Activated CD4-positive, alpha-beta memory T cell treated with anti-CD3 and anti-CD28 coated beads for 36 hours (primary cell): Measurements from ENCODE around the gene BMP8B. TPM values are rescaled to one million over a fixed set of nuclear protein-coding genes. Genes with fewer than 3 reads are reported as not detected.

Experiments
- CTCF ChIA-PET: fragments of 350-600 bp; sonication (Branson Sonifier 250); formaldehyde crosslinking; loops from one replicate; lab custom pipeline; 2021; ENCODE audit warnings: antibody characterized with exemption, inconsistent platforms; lab: Charles Lee
- POLR2A ChIA-PET: fragments of 350-600 bp; sonication (Branson Sonifier 250); formaldehyde crosslinking; loops from one replicate; lab custom pipeline; 2021; ENCODE audit warnings: antibody characterized with exemption; lab: Charles Lee
- DNase-seq: peaks from one replicate; pipeline ENCODE4 v3.0.0-alpha.2; 2020
- H3K27ac Mint-ChIP-seq: one replicate; pipeline ENCODE4 v1.8.0; 2021; ENCODE audit warnings: mixed read lengths
- H3K27me3 Mint-ChIP-seq: one replicate; pipeline ENCODE4 v1.8.0; 2021; ENCODE audit warnings: mixed read lengths
- H3K36me3 Mint-ChIP-seq: one replicate; pipeline ENCODE4 v1.8.0; 2021; ENCODE audit warnings: mixed read lengths
- H3K4me1 Mint-ChIP-seq: one replicate; pipeline ENCODE4 v1.8.0; 2021; ENCODE audit warnings: low read depth, mixed read lengths
- H3K4me3 Mint-ChIP-seq: one replicate; pipeline ENCODE4 v1.8.0; 2021; ENCODE audit warnings: mild to moderate bottlenecking, mixed read lengths
- H3K9me3 Mint-ChIP-seq: one replicate; pipeline ENCODE4 v1.8.0; 2021; ENCODE audit warnings: mixed read lengths
- intact Hi-C: fragments of 100-400 bp; cut with micrococcal nuclease; formaldehyde crosslinking; loops from one replicate; pipeline ENCODE4 v1.15.1; 2023
- total RNA-seq, 2 experiments: library from RNA; stranded (reverse); gene quantifications; one replicate each; pipeline ENCODE4 v1.2.3, GENCODE V29; 2021

BMP8B gene
- total RNA-seq, 2 experiments from 2014 or later: 0.53 to 0.55 TPM

DNA sequence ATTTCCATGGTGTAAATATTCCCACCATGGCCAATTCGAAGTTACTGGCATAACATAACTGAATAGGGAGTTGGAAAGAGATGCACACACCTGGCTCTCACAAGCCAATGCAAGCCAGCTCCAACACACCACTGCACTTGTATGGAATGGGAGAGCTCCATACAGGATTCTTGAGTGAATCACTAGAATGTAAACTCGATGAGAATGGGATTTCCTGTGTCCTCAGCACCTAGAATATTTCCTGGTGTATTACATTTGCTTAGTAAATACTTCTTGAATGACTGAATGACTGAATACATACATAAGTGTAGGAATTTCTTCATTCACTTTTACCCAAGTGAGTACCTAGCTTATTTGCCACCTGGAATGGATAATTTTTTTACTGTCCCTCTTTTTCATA, 66.2 kb downstream of the BMP8B start:
- no peak for DNase-seq
- Mint-ChIP-seq H3K9me3 (no peaks in the 10 kb centered on the region), H3K27ac (no peak overlapping the region), H3K4me3 (no peak overlapping the region), H3K4me1 (peaks cover 7% of the 10 kb centered on the region), H3K36me3 (no peaks in the 10 kb centered on the region), H3K27me3 (peaks cover 39% of the 10 kb centered on the region)
- ChIA-PET CTCF (interaction anchor here (0.6 to 7.7 kb wide), 5 partner anchors 41 to 116 kb away, joined by 3 to 53 read pairs (median 4); partner anchors contain the start of gene NT5C1A), POLR2A (no interaction called here)
- intact Hi-C loops: no loop called here

DNA sequence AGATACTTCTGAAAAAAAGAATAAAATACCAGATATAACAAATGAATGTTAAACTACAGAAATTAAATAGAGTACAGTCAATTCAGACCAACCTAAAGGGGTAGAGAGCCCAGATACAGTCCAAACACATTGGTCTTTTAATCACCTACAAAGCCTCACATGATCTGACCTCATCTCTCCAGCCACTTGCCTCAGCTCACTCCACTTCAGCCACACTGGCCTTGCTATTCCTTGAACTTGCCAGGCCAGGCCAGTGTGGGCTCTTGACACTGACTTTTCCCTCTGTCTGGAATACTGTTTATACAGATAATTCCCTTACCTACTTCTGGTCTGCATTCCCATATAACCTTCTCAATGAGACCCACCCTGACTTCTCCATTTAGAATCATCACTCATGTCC, 67.0 kb downstream of the BMP8B start:
- no peaks in the 10 kb centered on the region for H3K36me3 Mint-ChIP-seq
- no peaks in the 10 kb centered on the region for H3K9me3 Mint-ChIP-seq
- DNase-seq: no peak
- CTCF ChIA-PET: interaction anchor here (2.2 to 7.7 kb wide), 4 partner anchors 50 to 117 kb away, joined by 9 to 63 read pairs (median 49); partner anchors contain the start of gene NT5C1A
- no peak overlapping the region for H3K27ac Mint-ChIP-seq
- intact Hi-C loops: no loop called here
- H3K27me3 Mint-ChIP-seq: peaks cover 39% of the 10 kb centered on the region
- no peak overlapping the region for H3K4me3 Mint-ChIP-seq
- H3K4me1 Mint-ChIP-seq: peaks cover under 1% of the 10 kb centered on the region
- POLR2A ChIA-PET: no interaction called here

DNA sequence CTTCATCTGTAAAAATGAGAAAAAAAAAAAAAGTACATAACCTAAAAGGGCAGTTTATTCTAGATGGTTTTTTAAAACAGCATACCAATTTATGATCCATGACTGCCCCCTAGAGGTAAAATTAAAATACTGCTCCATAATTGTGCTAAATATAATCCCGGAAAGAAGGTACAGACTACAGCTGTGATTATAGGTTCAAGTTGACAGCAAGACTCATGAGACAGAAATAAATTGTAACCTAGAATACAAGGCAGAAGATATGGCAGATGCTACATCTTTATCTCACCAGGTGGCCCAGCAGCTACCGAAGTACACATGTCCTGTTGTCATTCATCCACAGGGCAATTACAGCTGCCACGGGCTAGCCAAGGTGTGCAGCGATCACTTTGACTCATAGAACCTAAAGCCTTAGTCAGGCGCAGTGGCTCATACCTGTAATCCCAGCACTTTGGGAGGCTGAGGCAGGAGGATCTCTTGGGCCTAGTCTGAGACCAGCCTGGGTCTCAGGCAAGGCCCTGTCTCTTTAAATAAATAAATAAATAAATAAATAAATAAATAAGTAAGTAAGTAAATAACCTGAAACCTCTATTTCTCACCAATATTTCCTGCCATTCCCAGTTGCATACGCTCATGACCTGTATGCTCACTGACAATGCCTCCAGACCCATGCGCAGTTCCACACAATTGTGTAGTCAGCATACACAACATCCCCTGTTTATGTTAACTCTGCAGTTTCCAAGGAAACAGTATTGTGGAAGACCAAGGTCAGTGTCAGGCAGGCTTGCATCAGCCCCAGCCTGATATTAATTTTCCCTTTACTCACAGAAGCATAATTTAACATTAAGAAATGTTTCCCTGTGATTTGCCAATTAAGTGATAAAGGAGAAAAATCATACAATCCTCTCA, 68.3 kb downstream of the BMP8B start:
- no peaks in the 10 kb centered on the region for H3K36me3 Mint-ChIP-seq
- peaks cover 41% of the 10 kb centered on the region for H3K27me3 Mint-ChIP-seq
- intact Hi-C loops: no loop called here
- H3K4me1 Mint-ChIP-seq: no peaks in the 10 kb centered on the region
- H3K4me3 Mint-ChIP-seq: no peak overlapping the region
- DNase-seq: no peak
- no peaks in the 10 kb centered on the region for H3K9me3 Mint-ChIP-seq
- H3K27ac Mint-ChIP-seq: peak overlapping the region; percentile 0
- CTCF ChIA-PET: interaction anchor here (0.6 to 7.7 kb wide), 26 partner anchors 10 to 559 kb away, joined by 3 to 63 read pairs (median 4); partner anchors contain the start of genes HPCAL4 and NT5C1A
- POLR2A ChIA-PET: interaction anchor here (0.6 kb wide), 1 partner anchor 761 kb away, joined by 4 read pairs; no protein-coding TSS in a partner anchor

DNA sequence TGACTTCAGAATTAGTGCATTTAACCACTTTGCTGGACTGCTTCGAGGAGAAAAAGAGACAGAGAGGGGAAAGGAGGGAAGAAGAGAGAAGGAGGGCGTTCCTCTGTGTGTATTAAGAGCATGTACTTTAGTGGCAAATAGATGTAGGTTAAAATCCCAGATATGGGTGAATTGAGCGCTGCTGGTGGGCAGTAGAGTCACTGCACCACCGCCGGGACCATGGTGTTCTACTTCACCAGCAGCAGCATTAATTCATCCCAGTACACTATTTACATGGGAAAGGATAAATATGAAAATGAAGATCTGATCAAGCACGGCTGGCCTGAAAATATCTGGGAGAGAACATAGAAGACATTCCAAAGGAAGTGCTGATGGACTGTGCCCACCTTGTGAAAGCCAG, 70.9 kb downstream of the BMP8B start:
- intact Hi-C loops: loop anchor here (2.0 to 5.0 kb wide), 3 partner anchors 51 to 111 kb away; no protein-coding TSS in a partner anchor
- H3K4me3 Mint-ChIP-seq: no peak overlapping the region
- H3K4me1 Mint-ChIP-seq: no peaks in the 10 kb centered on the region
- no peaks in the 10 kb centered on the region for H3K9me3 Mint-ChIP-seq
- ChIA-PET CTCF (interaction anchor here (0.9 to 7.7 kb wide), 6 partner anchors 21 to 228 kb away, joined by 3 to 63 read pairs (median 24); partner anchors contain the start of gene NT5C1A), POLR2A (no interaction called here)
- peaks cover 40% of the 10 kb centered on the region for H3K27me3 Mint-ChIP-seq
- H3K27ac Mint-ChIP-seq: no peak overlapping the region
- no peak for DNase-seq
- H3K36me3 Mint-ChIP-seq: no peaks in the 10 kb centered on the region

DNA sequence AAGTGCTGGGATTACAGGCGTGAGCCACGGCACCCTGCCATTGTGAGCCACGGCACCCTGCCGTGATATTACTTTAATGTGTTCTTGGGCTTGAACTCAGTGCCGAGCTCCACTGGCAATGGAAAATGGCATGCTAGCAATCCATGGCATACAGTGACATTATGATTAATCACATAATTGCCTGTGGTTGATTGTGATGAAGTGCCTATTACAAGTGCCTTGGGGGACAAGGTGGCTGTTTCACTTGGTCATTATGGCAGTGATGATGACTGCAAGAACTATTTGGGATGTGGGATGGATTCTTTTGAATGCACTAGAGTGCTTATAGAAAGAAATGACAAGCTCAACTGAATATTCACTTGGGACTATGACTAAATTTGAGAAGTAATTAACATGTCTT, 75.1 kb downstream of the BMP8B start:
- no peak for DNase-seq
- ChIA-PET POLR2A (no interaction called here), CTCF (interaction anchor here (0.8 to 4.0 kb wide), 5 partner anchors 40 to 108 kb away, joined by 3 to 20 read pairs (median 5); no protein-coding TSS in a partner anchor)
- peaks cover 33% of the 10 kb centered on the region for H3K27me3 Mint-ChIP-seq
- no peaks in the 10 kb centered on the region for H3K4me1 Mint-ChIP-seq
- no peak overlapping the region for H3K4me3 Mint-ChIP-seq
- no peaks in the 10 kb centered on the region for H3K9me3 Mint-ChIP-seq
- intact Hi-C loops: no loop called here
- no peaks in the 10 kb centered on the region for H3K36me3 Mint-ChIP-seq
- no peak overlapping the region for H3K27ac Mint-ChIP-seq

DNA sequence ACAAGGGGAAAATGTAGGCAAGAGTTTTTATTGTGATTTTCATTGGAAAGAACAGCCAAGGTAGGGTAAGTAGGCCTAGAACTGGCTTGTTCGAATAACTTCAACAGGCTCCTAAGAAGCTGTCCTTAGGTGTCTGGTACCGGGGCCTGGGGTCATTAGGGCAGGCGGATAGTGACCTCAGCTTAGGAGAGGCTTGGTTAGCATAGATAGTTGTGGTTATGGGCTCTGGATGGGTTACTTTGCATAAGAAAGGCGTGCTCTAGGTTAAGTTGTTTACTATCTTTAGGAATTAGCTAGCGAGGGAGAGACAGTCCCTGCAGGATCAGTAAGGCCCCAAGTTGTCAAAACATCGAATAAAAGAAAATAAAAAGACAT, 76.7 kb downstream of the BMP8B start:
- intact Hi-C loops: no loop called here
- ChIA-PET POLR2A (no interaction called here), CTCF (interaction anchor here (1.5 to 4.0 kb wide), 3 partner anchors 52 to 106 kb away, joined by 3 to 20 read pairs (median 14); no protein-coding TSS in a partner anchor)
- no peaks in the 10 kb centered on the region for H3K36me3 Mint-ChIP-seq
- no peaks in the 10 kb centered on the region for H3K9me3 Mint-ChIP-seq
- peaks cover 21% of the 10 kb centered on the region for H3K27me3 Mint-ChIP-seq
- no peaks in the 10 kb centered on the region for H3K4me1 Mint-ChIP-seq
- DNase-seq: no peak
- H3K27ac Mint-ChIP-seq: no peak overlapping the region
- no peak overlapping the region for H3K4me3 Mint-ChIP-seq

DNA sequence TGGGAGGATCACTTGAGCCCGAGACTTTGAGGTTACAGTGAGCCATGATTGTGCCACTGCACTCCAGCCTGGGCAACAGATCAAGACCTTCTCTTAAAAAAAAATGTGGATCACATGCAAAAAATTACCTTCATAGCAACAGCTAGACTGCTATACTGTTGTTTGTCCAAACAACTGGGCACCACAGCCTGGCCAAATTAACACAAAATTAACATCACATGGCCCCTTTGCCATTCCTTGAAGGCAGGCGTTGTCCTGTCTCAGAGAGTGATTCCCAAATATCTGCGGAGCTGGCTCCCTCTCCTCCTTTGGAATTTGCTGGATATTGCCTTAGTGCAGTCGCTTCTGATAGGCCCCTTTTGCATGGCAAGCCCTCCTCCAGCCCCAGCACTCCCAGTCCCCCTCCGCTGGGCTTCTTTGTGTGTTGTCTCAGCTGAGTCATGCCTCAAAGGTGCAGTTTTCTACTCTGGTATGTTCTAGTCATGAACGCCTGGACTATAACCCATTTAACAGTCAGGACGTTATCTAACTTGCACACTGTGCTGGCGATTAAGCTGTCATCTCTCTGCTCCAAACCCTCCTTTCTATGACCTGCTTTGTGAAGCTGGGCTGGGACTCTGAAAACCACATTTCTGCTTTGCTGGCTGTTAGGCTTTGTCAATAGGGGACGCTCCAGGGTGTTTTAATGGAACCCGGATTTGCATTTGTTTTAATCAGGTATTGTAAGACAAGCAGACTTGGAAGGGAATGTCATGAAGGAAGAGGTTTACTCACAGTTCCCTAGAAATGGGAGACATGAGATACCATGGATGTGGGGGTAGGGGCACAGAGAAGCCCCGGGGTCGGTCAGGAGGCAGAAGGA, 77.3 kb downstream of the BMP8B start:
- no peak overlapping the region for H3K27ac Mint-ChIP-seq
- no peak for DNase-seq
- H3K36me3 Mint-ChIP-seq: no peaks in the 10 kb centered on the region
- peaks cover 15% of the 10 kb centered on the region for H3K27me3 Mint-ChIP-seq
- intact Hi-C loops: no loop called here
- H3K9me3 Mint-ChIP-seq: no peaks in the 10 kb centered on the region
- H3K4me3 Mint-ChIP-seq: no peak overlapping the region
- no peaks in the 10 kb centered on the region for H3K4me1 Mint-ChIP-seq
- CTCF ChIA-PET: interaction anchor here (0.7 to 4.0 kb wide), 4 partner anchors 39 to 105 kb away, joined by 3 to 20 read pairs (median 4); partner anchors contain the start of gene NT5C1A
- POLR2A ChIA-PET: no interaction called here

DNA sequence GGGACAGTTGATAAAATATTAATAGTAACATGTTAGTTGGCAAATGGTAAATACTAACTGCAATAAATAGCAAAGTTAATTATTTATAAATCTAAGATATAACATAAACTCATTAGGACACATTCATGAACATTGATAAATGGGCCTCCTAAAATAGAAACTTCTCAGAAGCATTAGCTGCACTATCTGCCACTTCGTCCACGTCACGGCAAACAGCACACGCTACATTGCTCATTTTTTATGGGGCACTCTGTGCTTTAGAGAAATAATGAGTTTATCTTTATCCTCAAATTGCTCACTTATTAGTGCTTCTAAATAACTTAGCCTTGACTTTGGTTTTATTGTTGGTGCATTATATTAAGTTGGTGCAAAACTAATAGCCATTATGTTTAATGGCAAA, 81.2 kb downstream of the BMP8B start:
- H3K4me3 Mint-ChIP-seq: no peak overlapping the region
- intact Hi-C loops: no loop called here
- H3K9me3 Mint-ChIP-seq: no peaks in the 10 kb centered on the region
- no peaks in the 10 kb centered on the region for H3K36me3 Mint-ChIP-seq
- peaks cover 5% of the 10 kb centered on the region for H3K27me3 Mint-ChIP-seq
- H3K4me1 Mint-ChIP-seq: no peaks in the 10 kb centered on the region
- POLR2A ChIA-PET: no interaction called here
- CTCF ChIA-PET: interaction anchor here (0.9 kb wide), 1 partner anchor 101 kb away, joined by 3 read pairs; no protein-coding TSS in a partner anchor
- DNase-seq: no peak
- no peak overlapping the region for H3K27ac Mint-ChIP-seq

Other genes with a start within 250 kb of the BMP8B start
- gene PABPC4, start 212.1 kb downstream of the BMP8B start, total RNA-seq: 100 to 1,000 TPM; 261 to 265 TPM
- under 1 TPM; 0.19 TPM for gene HEYL, start 149.2 kb downstream of the BMP8B start, total RNA-seq
- not detected for gene NT5C1A, start 116.8 kb downstream of the BMP8B start, total RNA-seq
- under 1 TPM; 0.43 to 0.61 TPM for gene HPCAL4, start 97.4 kb downstream of the BMP8B start, total RNA-seq
- gene PPIE, start 50.0 kb downstream of the BMP8B start, total RNA-seq: 10 to 100 TPM; 64.1 to 68.7 TPM
- gene OXCT2, start 17.5 kb downstream of the BMP8B start, total RNA-seq: 1 to 10 TPM; 1.2 to 1.9 TPM
- gene TRIT1, start 94.6 kb upstream of the BMP8B start, total RNA-seq: 10 to 100 TPM; 21.0 to 21.9 TPM
- under 1 TPM in 1 of 2 experiments, not detected in 1; 0.07 TPM for gene MYCL, start 113.1 kb upstream of the BMP8B start, total RNA-seq
- gene MFSD2A, start 166.3 kb upstream of the BMP8B start, total RNA-seq: 1 to 10 TPM; 6.0 to 7.5 TPM